NCI-H1436 (cell line): Measurements from ENCODE around the gene ATP8B3.

ENCODE experiments used
- DNase-seq: peaks from one replicate; lab custom pipeline; 2025; lab: John Stamatoyannopoulos, UW

The ATP8B3 gene

DNA sequence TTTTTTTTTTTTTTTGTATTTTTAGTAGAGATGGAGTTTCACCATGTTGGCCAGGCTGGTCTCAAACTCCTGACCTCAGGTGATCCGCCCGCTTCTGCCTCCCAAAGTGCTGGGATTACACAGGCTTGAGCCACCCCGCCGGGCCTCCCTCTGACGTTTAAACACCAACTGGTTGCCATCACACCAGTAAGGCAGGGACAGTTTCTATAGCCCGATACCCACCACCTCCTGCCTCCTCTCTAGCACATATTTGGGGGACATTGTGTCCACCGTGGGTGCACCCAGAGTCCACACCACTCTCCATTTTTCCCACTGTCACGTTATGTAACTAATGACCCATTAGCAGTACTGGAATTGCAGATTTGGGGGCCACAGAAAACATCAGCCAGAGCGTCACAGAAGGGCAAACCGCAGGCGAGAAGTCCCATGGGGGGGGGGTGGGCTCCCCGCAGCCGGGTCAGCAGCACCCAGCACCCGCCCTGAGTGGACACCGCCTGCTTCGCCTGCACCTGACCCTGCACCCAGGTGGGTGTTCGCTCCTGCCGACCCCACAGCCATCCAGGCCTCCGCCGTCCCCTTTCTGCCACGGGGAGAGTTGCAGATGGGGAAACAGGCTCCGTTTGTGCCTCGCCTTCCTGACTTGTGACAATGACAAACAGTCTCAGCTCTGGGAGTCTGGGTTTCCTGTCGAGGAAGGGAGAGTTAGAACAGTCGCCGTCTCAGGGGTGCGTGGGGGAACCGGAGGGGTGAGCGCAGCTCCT lies 55.2 kb downstream of the ATP8B3 start:
- DNase-seq = no peak

DNA sequence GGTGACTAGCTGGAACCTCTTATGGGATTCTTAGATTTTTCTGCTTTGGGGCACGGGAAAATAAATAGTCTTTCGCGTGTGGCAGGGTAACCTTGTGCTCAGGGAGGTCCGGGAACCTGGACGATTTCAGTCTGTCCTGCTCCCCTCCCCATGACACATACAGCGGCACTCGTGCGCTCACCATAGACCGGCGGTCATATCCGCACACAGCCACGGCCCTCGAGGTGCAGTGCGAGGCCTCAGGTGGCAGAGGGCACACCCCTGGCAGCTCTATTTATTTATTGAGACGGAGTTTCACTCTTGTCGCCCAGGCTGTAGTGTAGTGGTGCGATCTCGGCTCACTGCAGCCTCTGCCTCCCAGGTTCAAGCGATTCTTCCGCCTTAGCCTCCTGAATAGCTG lies 55.8 kb downstream of the ATP8B3 start:
- no peak for DNase-seq

DNA sequence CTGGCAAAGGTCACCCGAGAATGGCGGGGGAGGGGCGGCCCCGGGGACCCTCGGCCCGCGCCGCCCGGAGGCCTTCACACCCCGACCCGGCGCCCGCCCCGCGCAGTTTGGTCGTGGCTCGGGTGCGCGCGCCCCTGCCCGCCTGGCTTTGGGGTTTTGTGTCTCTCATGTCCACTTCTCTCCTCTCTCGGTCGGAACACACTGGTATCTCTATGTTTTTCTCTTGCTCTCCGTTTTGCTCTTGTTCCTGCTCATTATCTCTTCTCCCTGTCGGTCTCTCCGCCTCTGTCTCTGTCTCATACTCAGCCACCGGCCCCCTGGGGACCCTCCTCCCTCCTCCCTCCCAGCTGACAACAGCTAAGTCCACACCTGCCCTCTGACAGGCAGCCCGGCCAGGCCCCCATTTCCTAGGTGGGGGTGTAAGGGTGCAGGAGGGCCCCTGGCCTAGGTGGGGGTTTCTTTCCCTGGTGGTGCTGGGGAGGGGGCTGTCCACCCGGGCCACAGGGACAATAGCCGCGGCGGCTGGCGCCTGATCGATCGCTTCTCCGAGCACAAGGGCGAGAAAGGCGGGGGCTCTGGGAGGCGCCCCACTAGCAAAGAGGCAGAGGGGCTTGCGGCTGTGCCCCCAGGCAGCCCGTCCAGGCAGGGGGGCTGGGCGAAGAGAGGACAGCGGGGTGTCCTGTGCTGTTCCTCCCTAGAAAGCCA lies 56.5 kb downstream of the ATP8B3 start:
- DNase-seq = no peak

DNA sequence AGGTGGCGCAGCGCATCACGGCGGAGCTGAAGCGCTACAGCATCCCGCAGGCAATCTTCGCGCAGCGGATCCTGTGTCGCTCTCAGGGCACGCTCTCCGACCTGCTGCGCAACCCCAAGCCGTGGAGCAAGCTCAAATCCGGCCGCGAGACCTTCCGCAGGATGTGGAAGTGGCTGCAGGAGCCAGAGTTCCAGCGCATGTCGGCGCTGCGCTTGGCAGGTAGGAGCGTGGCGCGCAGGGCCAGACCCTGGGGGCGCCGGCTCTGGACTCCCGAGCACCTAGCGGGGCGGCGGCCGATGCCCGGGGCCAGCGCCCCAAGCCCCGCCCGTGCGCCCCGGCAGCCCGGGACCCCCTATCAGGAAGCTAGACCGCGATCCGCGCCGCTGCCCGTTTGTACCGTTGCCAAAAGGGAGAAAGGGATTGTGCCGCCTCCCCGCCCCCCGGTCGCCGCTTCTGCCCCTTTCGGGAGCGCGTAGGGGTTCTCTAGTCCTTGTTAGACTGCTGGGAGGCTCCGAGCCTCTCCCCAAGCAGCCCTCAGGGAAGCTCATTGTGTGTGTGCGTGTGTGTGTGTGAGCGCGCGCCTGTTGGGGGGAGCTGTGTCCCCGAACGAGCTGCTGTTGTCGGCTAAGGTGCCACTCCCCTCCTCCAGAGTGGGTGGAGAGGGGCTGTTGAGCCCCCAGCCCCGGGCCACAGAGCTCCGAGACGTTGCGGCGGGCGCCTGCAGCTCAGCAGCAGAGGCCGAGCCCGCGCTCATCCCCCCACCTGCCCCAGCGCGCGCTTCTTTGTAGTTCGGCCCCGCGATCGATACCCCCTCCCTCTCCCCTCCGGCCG lies 57.2 kb downstream of the ATP8B3 start:
- DNase-seq = no peak

DNA sequence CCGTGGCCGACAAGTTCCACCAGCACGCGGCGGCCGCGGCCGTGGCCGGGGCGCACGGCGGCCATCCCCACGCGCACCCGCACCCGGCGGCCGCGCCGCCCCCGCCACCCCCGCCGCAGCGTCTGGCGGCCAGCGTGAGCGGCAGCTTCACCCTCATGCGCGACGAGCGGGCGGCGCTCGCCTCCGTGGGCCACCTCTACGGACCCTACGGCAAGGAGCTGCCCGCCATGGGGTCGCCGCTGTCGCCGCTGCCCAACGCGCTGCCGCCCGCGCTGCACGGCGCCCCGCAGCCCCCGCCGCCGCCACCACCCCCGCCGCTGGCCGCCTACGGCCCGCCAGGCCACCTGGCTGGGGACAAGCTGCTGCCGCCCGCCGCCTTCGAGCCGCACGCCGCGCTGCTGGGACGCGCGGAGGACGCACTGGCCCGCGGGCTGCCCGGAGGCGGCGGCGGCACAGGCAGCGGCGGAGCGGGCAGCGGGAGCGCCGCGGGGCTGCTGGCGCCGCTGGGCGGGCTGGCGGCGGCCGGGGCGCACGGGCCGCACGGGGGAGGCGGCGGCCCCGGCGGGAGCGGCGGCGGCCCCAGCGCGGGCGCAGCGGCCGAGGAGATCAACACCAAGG lies 57.9 kb downstream of the ATP8B3 start:
- DNase-seq = no peak

DNA sequence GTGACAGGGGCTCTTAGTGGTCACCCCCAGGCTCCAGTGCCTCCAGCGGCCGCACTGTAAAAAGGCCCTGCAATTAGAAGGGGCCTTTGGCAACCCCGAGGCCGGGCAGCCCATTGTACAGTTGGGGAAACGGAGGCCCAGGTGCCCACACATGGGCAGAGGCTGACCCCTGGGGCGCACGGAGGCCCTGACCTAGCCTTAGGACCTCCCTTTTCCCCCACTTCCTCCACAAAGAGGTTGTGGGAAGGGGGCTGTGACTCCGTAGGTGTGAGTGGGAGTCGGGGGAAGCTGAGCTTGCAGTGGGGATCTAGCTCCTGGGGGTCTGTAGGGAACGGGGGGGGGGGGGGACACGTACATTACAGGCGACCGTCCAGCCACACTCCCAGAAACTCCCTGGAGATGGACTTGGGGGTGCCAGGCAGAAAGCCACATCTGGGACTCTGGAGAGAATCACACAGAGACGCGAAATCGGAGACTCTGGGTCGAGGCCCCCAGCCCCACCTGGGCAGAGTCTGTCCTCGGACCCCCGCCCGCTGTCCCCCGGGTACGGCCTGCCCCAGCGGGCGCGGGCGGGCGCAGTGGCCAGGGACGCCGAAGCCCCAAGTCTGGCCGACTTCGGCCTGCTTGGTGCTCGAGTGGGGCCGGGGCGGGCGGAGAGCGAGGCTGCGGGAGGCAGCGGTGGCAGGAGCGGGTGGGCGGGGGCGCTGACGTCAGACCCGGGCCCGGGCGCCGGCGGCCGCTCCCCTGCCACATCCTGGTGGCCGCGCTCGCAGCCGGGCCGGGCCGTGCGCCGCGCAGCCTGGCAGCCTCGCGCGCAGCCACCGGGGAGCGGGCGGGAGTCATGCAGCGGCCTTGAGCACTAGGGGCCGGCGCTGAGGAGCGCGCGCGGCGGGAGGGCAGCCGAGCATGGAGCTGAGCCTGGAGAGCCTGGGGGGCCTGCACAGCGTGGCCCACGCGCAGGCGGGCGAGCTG lies 59.0 kb downstream of the ATP8B3 start, which contains the start of gene ONECUT3:
ONECUT3 (plus strand) TSS at position 750 of the 972 bp plus-strand sequence; CDS start at position 907, 157 bp downstream.
- no peak for DNase-seq

DNA sequence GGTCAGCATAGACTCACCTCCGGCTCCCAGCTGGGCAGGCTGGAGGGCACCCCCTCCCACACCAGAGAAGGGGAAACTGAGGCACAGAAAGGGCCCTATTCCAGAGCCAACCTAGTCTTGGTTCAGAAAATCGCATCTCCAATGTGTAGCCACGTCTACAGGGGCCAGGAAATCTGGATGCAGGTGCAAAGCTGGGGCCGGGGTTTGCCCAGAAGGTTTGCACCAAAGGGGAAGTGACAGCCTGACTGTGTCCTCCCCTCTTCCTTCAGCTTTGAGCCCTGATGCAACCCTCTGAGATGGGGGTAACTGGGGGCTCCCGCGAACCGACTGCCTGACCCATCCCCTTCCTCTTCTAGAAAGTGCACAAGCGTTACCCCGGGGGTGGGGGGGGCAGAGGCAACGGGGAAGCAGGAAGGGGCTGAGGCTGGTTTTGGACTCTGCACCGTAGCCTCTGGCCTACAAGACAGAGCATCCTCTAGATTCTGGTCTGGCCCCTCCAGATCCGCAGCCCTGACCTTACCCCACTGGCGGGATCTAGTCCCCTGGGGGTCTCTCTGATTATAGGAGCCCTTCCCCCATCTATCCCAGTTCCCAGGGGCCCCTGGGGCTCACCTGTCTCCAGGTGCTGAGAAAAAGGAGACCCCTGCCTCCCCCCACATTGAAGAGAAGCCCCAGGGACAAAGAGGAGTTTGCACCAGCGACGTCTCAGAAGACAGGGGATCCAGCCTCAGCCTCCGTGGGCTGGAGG lies 59.9 kb downstream of the ATP8B3 start:
- DNase-seq = no peak

DNA sequence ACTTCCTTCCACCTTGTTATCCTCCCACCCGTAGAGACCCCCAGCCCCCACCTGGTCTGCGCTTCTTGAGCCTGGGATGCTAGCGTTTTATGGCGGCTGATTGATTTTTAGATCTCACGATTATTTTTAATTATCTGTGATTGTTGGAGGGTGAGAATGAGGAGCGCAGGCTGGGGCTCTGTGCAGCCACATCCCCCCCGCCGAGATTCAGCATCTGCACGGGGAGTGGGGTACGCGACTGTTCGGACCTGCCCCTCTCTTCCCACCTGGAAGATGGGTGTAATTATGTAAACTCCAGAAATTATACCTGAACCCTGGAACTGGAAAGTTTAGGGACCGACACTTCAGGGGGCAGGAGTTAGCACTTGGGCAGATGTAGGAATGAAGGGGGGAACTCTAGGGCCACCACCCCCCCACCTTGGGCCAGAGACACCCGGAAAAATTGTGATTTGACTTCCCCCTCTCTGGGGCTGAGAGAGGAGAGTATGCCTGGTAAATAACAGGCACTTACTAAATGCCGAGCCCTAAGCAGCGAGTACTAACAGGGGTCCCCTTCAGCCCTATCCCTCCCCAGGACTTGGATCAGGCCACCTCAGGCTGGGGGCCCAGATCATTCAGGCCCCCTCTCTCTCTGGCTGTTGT lies 60.6 kb downstream of the ATP8B3 start:
- no peak for DNase-seq

DNA sequence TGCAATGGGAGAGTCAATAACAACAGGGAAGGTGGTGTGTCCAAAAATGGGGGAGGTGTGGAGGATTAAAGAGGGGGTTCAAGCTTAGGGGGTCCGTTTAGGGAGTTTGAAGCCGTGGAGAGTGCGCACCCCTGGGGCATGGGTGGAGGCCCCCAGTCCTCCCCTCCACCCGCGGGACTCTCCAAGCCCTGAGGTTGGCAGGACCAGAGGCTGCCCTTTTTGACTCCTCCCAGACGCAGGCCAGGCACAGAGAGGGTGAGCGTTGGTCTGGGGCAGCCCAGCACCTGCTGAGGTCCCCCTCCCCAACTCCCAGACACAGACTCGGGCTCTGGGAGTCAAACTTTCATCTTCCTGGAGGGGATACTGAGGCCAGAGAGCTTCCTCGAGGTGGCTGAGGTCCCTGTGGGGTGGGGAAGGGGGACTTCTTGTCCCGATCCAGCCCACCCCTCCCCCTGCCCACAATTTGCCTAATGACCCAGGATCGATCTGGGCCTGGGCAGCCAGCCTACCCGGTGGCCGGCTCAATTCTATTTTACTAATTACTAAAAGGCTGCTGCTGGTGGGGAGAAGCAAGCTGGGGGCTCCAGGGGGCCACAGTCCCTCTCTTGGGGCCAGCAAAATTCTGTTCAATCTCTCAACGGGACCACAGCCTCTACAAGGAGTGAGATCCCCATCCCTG lies 61.6 kb downstream of the ATP8B3 start:
- DNase-seq = no peak

DNA sequence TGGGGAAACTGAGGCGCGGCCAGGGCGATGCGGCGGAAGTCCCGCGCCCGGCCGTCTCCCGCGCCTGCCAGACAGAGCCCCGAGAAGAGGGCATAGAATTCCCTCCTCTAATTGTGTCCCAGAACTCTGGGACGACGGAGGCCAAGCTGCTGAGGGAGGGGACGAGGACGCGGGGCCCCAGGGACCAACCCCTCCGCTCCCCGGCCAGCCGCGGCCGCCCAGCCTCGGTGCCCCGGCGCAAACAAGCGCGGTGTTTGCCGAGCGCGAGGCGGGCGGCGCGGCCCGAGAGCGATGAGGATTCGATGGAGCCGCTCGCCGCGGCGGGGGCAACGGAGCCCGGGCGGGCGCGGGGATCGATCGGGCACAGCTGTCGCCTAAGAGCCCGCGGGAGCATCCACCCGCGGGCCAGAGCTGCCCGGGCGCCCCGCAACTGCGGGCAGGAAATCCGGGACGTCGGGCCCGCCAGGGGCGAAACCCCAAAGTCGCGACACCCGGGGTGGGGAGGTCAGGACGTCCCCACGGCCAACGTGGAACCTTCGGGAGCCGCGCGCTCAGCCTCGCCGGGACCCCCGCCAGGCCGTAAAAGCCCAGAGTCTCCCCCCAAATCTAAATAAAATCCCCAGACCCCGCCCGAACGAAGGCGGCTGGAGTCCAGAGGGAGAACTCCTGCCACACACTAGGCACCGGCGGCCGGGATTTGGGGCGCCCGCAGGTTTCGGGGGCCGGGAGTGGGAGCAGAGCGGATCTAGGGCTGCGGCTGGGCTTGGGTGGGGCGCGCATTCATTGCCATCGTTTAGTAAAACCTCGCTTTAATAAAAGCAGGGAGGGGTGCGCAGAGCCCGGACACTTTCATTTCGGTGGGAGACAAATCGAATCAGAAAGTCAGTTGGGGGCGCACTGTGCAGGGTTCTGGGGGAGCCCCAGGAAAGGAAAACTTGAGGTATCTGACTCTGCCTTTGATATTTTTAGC lies 62.4 kb downstream of the ATP8B3 start:
- DNase-seq = no peak

DNA sequence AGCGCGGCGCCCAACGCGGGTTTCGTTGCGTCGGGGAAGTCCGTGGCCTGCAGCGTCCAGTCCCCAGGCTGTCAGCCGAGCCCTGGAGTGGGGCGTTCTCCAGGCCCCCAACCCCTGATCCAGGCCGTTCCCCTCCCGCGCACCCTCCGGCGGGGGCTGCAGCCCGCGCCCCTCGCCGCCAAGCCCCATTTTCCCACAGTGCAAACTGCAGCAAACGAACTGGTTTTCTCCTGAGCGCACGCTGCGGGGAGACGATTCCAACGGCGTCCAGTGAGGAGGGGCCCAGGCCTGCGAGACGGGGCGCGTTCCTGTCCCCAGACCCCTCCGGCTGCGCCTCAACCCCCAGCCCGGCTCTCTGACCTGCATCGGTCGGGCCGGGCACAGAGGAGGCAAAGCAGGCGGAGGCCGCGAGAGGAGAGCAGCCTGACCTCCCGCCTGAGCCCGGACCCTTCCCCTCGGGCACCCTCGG lies 63.2 kb downstream of the ATP8B3 start:
- no peak for DNase-seq

DNA sequence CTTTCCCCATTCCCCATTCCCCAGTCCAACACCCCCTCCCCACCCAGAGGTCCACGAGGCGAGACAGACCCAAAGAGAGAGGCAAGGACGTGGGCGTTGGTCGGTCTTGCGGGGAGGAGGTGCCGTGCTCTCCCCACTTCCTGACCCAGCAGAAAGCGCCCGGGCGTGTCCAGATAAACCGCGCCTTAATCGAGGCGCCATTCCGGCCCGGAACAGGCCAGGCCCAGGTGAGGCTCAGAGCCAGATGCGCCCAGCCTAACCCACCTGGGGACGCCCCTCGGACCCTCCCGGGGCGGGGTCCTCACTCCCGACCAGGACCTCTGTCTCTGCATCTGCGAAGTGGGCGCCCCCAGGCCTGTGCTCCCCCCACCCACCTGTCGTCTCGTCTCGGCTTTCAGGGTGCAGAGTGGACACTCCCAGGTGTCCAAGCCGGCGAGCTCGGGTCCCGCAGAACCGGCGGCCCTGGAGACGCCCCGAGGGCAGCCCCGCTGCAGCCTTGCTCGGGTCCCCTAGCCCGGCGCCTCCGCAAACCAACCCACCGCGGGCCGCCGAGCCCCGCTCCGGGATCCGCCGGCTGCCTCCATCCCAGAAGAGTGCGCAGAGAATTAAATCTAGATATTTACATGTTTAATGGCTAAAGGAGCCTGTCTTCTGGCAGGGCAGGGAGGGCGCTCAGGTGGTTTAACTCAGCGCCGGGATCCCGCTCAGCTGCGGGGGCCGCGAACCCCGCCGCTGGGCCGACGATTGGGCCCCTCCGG lies 63.8 kb downstream of the ATP8B3 start:
- no peak for DNase-seq

DNA sequence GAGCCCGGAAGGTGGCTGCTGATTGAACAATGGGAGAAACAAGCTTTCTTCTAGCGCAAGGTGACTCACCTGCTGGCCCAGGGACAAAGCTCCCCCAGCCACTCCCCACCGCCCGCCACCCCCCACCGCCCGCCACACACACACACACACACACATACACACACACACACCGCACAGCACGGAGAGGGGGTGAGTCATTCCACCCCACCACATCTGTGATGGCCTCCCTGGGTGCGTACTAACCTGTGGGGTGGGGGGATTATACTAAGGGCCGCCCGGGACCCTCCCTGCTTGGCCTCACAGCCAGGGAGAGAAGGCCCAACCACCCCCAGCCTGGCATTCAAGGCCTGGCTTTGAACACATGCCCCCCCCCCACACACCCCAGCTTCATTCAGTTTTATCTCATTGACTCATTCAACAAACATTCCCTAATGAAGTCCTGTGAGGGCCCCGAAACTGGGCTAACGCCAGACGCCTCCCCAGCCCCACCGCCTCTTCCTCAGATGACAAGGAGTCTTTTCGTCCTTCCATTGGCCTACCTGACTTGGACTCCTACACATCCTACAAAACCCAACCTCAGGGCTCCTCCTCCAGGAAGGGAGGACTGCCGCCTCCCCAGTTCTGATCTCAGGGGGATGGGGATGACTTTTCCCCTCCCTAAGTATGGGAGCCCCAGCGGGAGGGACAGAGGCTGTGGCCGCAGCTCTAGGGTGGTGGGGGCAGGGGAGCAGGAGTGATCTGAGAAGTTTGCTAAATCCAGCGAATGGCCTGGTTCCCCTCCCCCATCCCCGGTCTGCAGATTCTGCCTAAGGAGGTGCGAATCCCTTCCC lies 64.6 kb downstream of the ATP8B3 start:
- no peak for DNase-seq

DNA sequence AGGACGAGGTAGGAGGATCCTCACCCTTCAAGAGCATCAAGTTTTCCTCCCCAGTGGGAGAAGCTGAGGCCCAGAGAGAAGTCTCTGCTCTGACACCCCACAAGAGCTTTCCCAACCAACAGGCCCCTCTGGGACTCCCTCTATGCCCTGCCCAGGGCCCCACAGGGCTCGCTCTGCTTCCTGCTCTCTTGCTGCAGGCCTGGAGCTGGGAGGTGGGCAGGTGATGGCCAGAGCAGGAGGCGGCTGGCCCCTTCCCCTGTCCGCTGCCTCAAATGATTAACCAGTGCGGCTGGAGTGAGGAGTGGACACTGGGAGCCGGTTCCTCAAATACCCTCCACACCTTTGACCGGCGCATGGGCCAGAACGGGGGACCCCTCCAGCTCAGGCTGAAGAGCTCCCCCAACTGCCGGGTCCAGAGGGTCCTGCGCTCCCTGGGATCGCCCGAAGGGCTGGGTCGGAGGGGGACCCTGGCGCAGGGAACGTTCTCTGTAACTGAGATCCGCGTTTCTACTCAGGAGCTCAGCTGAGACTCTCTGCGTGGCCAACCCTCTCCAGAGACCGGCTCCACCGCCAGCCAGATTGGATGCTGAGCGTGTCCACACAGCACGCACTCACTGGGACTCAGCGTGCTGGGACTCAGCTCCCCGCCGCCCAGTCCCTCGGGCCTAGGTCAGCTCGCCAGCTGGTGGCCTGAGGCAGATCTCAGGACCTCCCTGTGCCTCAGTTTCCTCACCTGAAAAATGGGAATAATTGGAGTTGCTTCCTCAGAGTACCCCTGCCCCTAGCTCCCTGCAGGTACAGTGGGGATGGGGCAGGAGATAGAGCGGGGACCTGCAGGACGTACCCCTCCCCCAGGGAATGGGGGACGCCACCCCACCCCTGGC lies 65.4 kb downstream of the ATP8B3 start:
- no peak for DNase-seq

DNA sequence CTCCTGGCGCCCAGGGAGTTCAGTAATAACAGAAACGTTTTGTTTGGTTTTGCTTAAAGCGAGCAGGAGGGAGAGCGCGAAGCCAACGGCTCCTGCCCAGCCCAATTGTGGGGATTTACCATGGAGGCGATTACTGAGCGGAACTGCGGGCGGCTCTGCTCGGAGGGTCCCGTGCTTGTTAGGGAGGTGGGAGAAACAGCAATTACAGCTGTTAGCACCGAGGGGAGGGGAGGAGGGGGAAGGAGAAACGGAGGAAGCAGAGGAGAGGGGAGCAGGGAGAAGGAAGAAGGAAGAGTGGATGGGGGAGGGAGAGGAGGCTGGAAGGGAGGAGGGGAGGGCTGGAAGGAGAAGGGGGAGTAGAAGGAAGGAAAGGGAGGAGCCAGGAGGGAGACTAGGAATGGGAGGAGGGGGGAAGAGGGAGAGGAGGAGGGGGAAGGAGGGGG lies 66.5 kb downstream of the ATP8B3 start:
- no peak for DNase-seq
